NAMALWA (cell line): ENCODE results near the gene MAZ.

Experiments used
- DNase-seq: peaks from one replicate; pipeline ENCODE4 v3.0.0-alpha.2; 2015; ENCODE audit warnings: low spot score

Gene MAZ

GRCh38 chr16:29857133-29857760 lies 50.9 kb downstream of the MAZ start:
- no peak for DNase-seq

- no peak for DNase-seq
Measured at GRCh38 chr16:29858149-29858849, 52.0 kb downstream of the MAZ start.

GRCh38 chr16:29858974-29859373 lies 52.6 kb downstream of the MAZ start:
- no peak for DNase-seq

GRCh38 chr16:29860218-29860617 lies 53.9 kb downstream of the MAZ start:
- DNase-seq = no peak
